WTC11 (cell line): Measurements from ENCODE around the gene NDE1.

Experiments
- EMX1 ChIP-seq: fragments of 250-450 bp; sonication (Bioruptor Pico); IDR thresholded peaks from 2 replicates; pipeline ENCODE4 v1.8.0; 2021; ENCODE audit warnings: mild to moderate bottlenecking
- GABPB1 ChIP-seq: sonication (generic); formaldehyde crosslinking; IDR thresholded peaks from 2 replicates; pipeline ENCODE4 v1.8.1; 2023; ENCODE audit warnings: mild to moderate bottlenecking, missing genetic modification reagents
- TEAD1 ChIP-seq: sonication (generic); formaldehyde crosslinking; IDR thresholded peaks from 2 replicates; pipeline ENCODE4 v1.8.0; 2022; ENCODE audit warnings: mild to moderate bottlenecking, missing genetic modification reagents
- TF ChIP-seq, protein P1 (sequence below): fragments of 200-600 bp; IDR thresholded peaks from 2 replicates; pipeline ENCODE4 v1.8.0; 2022; ENCODE audit warnings: antibody characterized with exemption

DNA sequence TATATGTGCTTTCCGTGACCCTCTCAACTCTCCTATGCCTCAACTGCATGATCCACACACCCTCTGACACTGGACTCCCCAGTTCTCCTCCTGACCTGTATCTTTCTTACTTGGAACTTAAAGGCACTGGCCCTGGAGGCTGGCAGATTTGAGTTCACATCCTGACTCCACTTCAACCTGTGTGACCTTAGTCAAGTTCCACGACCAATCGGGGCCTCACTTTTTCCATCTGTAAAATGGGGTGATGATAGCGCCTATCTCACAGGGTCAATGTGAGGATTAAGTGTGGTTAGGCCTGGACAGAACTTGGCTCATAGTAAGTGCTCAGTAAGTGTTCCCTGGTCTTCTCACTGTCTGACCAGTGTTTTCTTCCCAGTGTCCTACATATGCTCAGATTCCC, 32.1 kb upstream of the NDE1 start:
- TF ChIP-seq, protein P1, sequence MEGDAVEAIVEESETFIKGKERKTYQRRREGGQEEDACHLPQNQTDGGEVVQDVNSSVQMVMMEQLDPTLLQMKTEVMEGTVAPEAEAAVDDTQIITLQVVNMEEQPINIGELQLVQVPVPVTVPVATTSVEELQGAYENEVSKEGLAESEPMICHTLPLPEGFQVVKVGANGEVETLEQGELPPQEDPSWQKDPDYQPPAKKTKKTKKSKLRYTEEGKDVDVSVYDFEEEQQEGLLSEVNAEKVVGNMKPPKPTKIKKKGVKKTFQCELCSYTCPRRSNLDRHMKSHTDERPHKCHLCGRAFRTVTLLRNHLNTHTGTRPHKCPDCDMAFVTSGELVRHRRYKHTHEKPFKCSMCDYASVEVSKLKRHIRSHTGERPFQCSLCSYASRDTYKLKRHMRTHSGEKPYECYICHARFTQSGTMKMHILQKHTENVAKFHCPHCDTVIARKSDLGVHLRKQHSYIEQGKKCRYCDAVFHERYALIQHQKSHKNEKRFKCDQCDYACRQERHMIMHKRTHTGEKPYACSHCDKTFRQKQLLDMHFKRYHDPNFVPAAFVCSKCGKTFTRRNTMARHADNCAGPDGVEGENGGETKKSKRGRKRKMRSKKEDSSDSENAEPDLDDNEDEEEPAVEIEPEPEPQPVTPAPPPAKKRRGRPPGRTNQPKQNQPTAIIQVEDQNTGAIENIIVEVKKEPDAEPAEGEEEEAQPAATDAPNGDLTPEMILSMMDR, result no peak
- TF ChIP-seq GABPB1, result no peak
- no peak for TF ChIP-seq EMX1
- no peak for TF ChIP-seq TEAD1 (CRISPR knock-in tag)
